Putamen (tissue), 1 donor: ENCODE data around the gene PLEKHB1.

Experiments used
- DNase-seq: peaks from one replicate; pipeline ENCODE4 v3.0.0-alpha.2; 2016; ENCODE audit warnings: low spot score

PLEKHB1 gene, protein sequence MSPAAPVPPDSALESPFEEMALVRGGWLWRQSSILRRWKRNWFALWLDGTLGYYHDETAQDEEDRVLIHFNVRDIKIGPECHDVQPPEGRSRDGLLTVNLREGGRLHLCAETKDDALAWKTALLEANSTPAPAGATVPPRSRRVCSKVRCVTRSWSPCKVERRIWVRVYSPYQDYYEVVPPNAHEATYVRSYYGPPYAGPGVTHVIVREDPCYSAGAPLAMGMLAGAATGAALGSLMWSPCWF

DNA sequence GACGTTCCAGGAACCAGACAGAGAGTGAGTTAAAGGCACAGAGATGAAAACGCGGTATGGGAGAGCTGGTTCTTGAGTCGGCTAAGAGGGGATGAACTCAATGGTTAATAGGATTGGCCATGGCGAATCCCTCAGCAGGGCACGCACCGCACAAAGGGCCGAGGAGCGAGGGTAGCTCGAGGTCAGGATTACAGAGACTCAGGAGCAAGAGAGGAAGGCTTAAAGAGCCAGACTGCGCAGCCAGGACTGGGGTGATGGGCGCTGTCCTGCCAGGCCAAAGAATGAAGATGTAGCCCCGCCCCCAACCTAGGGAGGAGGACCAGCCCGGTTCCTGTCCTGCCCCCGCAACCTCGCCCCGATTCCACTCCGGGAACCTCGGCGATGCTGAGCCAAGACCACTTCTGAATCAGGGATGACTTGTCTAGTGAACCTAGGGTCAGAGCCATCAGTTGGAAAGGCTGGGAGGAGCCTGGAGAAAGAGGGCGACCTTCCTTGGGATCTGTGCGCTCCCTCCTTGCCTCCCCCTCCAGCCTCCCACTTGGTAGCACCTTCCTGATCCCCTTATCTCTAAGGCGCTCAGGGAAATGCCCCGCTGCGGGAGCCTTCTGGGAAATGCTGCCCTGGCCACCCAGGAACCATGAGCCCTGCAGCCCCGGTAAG lies at the start of gene PLEKHB1:
TSS of gene PLEKHB1 (plus strand) at position 610 of the 660 bp plus-strand sequence. CDS start at position 638, 28 bp downstream.
- DNase-seq, result no peak

DNA sequence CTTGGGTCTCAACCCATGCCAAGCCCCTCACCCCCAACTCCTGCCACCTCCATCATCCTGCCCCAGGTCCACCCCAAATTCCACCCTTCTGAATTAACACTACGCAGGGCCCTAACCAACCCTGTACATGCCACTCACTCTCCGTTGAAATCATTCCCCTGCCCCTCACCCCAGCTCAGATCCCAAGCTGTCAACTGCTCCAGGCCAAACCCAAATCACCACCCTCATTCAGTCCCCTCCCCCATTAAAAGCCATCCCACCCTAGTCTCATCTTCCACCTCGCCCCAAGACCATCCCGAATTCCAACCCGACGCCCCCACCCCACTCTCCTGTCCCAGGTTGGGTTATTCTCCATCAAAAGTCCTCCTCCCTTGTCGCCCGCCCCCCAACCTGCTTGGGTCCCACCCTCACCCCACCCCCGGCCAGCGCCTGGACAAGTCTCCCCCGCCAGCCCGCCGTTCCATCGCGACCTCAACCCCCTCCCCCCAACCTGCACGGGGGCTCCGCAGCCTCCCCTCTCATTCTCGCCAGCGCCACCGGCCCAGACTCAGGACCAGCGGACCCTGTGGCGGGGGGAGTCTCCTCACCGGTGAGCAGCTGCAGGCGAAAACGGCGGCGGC lies 48.9 kb upstream of the PLEKHB1 start:
- peak; percentile 10 for DNase-seq

DNA sequence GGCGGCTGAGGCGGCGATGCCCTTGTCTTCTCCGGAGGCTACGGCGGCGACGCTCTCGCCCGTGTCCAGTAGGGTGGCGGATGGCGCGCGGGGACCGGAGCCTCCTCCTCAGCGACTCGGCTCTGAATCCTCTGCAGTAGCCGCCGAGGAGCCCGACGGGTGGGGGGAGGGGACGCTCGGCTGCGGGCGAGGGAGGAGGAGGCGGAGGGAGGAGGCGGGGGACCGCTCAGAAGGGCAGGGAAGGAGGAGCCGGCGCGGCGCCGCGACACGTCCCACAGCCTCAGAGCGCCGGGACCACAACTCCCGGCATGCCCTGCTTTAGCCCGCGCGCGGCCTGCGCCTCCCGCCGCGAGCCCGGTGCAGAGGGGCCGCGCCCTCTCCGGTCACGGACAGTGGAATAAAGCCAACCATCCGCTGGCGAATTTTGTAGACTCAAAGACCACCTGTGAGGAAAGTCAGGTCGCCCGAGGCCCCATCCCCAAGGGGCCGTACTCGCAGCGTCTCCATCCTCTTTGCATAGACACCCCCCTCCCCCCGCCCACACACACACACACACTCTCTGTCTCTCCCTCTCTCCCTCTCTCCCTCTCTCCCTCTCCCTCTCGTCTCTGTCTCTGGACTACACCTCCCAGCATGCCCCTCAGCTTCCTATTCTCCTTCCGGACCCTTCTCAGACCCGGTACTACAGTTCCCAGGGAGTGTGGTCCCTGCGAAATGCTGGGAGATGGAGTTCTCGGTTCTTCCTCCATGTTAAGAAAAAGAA lies 48.2 kb upstream of the PLEKHB1 start, which contains the start of gene FAM168A:
TSS of gene FAM168A (minus strand) at position 157 of the 763 bp plus-strand sequence. CDS start 129,638 bp downstream, outside the sequence.
- peak; percentile 99 for DNase-seq

DNA sequence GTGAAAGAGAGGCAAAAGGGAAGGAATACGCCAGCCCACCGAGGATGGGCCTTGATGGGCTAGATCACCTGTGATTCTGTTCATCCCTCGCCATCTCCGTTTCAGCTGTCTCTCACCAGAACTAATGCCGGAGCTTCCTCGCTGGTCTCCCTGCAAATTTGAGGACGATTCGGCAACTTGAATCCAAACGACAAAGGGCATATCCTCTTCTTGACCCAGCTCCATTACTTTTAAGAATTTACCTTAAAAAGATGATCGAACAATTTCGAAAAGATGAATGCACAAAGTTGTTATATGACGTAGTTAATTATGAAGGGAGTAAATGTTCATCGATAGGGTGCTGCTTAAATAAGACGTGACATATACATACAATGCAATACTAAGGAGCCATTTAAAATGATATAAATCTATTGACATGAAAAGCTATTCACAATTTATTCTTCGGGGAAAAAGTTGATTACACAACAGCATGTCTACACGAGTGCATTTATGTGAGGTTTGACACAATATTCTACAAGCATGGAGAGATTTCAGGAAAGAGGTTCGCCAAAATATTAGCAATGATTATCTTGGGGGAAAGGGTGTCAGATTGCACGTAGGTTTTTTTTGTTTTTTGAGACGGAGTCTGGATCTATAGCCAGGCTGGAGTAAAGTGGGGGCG lies 47.5 kb upstream of the PLEKHB1 start:
- no peak for DNase-seq

DNA sequence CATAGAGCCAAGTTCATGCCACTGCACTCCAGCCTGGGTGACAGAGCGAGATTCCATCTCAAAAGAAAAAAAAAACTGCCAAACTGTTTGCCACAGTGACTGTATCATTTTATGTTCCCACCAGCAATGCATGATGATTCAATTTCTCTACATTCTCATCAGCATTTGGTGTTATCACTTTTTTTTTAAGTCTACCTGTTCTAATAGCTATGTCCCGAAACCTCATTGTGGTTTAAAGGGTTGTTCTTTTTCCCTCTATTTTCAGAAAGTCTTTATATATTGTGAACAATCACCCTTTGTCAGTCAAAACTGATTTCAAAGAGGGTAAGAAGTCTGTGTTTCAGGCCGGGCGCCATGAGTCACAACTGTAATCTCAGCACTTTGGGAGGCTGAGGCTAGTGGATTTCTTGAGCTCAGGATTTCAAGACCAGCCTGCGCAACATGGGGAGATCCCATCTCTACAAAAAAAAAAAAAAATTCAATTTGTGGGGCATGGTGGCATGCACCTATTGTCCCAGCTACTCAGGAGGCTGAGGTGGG lies 33.7 kb upstream of the PLEKHB1 start:
- DNase-seq, result no peak

DNA sequence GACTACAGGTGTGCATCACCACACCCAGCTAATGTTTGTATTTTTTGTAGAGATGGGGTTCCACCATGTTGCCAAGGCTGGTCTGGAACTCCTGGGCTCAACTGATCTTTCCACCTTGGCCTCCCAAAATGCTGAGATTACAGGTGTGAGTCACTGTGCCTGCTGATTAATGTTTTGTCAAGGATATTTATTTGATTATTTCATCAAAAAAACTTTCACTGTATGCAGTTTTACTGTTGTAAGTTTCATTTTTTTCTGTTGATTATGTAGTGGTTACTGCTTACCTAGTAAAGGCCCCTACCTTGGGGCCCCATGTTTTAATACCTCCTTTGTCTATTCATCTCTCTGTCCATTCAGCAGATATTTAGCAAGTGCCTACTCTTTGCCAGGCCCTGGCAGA lies 31.8 kb upstream of the PLEKHB1 start:
- no peak for DNase-seq

- no peak for DNase-seq
Measured at GRCh38 chr11:73622926-73623593, 23.3 kb upstream of the PLEKHB1 start.

- DNase-seq, result peak; percentile 74
Measured at GRCh38 chr11:73623686-73624085, 22.7 kb upstream of the PLEKHB1 start.

DNA sequence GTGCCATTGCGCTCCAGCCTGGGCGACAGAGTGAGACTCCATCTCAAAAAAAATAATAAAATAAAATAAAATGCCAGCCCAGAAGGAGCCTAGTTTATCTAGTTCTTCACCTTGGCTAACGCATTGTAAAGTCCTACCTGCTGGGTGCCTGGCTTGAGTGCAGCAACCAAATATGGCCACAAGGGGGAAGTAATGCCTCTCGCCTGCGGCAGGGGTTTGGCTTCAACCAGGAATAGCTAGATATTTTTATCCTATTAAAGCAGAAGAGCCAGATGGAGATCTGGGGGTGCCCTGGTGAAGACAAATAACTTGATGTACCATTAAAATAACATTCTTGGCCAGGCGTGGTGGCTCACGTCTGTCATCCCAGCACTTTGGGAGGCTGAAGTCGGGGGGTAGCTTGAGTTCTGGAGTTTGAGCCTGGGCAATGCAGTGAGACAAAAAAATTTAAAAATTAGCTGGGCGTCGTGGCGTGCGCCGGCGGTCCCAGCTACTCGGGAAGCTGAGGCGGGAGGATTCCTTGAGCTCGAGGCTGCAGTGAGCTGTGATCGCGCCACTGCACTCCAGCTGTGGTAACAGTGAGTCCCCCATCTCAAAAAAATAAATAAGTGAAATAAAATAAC lies 20.6 kb upstream of the PLEKHB1 start:
- DNase-seq, result peak; percentile 79

DNA sequence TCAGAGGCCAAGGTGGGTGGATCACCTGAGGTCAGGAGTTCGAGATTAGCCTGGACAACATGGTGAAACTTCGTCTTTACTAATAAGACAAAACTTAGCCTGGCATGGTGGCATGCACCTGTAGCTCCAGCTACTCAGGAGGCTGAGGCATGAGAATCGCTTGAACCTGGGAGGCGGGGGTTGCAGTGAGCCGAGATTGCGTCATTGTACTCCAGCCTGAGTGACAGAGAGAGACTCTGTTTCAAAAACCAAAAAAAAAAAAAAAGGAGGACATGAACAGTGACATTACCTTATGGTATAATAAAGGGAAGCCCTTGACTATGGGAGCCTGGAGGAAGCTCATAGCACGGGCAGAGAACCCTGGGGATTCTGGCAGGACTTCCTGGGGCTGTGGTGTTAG lies 16.5 kb upstream of the PLEKHB1 start:
- DNase-seq, result no peak

GRCh38 chr11:73632996-73633395 lies 13.4 kb upstream of the PLEKHB1 start:
- no peak for DNase-seq

DNA sequence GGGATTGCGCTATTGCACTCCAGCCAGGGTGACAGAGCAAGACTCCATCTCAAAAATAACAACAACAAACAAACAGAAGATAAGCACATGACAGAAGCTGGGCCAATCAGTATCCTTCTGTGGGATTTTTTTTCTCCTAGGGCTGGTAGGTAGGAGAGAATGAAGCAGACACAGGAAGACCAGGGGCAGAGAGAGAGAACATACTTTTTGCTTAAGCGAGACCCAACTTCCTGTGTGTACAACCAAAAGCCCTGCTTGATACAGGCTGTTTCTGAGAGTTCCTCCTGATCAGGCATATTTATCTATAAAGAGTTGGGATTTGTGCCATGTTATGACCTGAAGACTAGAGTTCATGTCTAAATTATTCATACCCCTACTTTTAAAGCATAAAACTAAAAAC lies 12.4 kb upstream of the PLEKHB1 start:
- no peak for DNase-seq

- DNase-seq, result no peak
Measured at GRCh38 chr11:73635721-73636120, 10.7 kb upstream of the PLEKHB1 start.

DNA sequence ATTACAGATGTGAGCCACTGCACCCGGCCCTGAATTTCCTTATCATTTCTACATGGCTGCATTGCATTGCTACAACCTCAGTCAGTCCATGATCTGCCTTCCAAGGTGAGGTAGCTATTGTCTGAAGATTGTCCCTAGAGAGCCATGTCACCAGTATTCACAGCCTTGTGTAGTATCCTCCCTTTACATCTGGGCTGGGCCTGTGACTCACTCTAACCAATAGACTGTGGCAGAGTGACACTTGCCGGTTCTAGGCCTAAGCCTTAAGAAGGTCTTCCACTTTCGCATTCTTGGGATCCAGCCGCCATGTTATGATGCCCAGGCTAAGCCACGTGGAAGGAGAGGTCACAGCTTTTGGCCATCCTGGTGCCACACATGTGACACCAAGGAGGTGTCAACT lies 10.1 kb upstream of the PLEKHB1 start:
- no peak for DNase-seq

- no peak for DNase-seq
Measured at GRCh38 chr11:73637012-73637411, 9.4 kb upstream of the PLEKHB1 start.

- DNase-seq, result no peak
Measured at GRCh38 chr11:73640592-73640991, 5.8 kb upstream of the PLEKHB1 start.

DNA sequence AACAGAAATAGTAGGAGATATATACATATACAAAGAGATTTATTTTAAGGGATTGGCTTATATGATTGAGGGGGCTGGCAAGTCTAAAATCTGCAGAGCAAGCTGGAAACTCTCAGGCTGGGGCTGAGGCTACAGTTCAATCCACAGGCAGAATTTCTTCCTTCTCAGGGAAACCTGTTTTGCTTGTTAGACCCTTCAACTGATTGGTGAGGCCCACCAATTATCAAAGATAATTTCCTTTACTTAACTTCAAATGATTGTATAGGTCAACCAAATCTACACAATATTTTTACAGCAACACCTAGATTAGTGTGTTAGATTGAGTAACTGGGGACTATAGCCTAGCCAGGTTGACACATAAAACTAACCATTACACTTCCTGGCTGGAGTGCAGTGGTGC lies 4.7 kb upstream of the PLEKHB1 start:
- no peak for DNase-seq

DNA sequence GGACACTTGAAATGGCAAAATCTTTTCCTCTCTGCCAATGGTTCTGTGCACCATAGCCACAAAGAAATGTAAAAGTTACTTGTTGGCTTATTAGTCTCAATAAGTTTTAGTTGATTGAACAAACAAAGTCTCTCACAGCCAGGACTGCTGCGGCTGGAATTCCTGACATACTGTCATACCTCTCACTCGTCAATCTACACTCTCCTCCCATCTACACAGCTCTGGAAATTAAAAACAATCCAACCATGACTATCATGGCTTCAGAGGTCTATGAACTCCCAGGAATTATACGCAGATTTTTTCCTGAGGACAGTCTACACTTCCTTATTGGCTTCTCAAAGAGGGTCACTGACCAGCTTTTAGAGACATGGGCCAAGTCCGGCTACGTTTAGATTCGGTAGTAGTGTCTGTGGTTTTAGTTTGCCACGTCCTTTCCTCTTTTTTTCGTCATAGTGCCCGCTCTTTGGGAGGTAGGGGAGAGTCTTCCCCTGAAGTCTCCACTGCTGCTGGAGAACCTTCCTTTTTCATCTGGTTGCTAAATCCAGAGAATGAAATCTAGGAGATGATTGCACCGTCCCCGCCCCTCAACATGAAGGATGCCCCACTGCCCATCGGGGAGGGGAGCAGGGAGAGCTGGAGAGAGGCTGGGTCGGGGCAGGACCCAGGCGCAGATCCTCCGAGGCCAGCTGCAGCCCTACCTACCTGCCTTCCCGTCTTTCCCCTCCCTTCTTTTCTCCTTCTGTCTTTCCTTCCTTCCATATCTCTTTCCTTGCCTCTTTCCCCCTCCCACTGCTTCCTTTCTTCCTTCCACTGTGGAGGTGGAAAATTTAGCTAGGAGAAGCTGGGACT lies 1.0 kb upstream of the PLEKHB1 start:
- no peak for DNase-seq

- peak; percentile 96 for DNase-seq
Measured at GRCh38 chr11:73647459-73648100, 1.2 kb downstream of the PLEKHB1 start.
